ENCODE measurements around the gene IL12RB2.

GRCh38 chr1:67300561-67300960, 7.1 kb upstream of the IL12RB2 start:
- TF ChIP-seq EZH2phosphoT487 (IDR thresholded peaks at IDR 0.05; ENCODE audit: insufficient read depth, low read depth) = no peak
- TF ChIP-seq EZH2 (IDR thresholded peaks at IDR 0.05; ENCODE audit: insufficient read depth, poor library complexity, severe bottlenecking) = no peak
